CD4-positive, alpha-beta T cell treated with Interleukin-21 for 1 hour (primary cell): ENCODE results near the gene FHL1.
"Not testable (repeated sequence)": the region's sequence is repeated elsewhere in the genome, so short reads cannot be mapped to it uniquely, and the experiment has no call there.

ENCODE experiments used
- DNase-seq: peaks from one replicate; pipeline ENCODE4 v3.0.0-alpha.2; 2020

The FHL1 gene

GRCh38 chrX:136147315-136147901 lies at the start of gene FHL1:
FHL1 (plus strand) TSS chrX:136147533.
- DNase-seq, result peak; percentile 72

- DNase-seq, result no peak
These were observed 49.2 kb upstream of the FHL1 start for GRCh38 chrX:136097871-136098805.

- no peak for DNase-seq
These were observed 42.4 kb upstream of the FHL1 start for GRCh38 chrX:136104936-136105335.

GRCh38 chrX:136106920-136107528 lies 40.3 kb upstream of the FHL1 start:
- no peak for DNase-seq

GRCh38 chrX:136108905-136109304 lies 38.4 kb upstream of the FHL1 start:
- not testable (repeated sequence) for DNase-seq

GRCh38 chrX:136112286-136112685 lies 35.0 kb upstream of the FHL1 start:
- no peak for DNase-seq

- DNase-seq, result no peak
These were observed 34.6 kb upstream of the FHL1 start for GRCh38 chrX:136112778-136113177.

- DNase-seq, result no peak
These were observed 32.0 kb upstream of the FHL1 start for GRCh38 chrX:136115126-136115903.

GRCh38 chrX:136115904-136116297 lies 31.4 kb upstream of the FHL1 start:
- no peak for DNase-seq

DNA sequence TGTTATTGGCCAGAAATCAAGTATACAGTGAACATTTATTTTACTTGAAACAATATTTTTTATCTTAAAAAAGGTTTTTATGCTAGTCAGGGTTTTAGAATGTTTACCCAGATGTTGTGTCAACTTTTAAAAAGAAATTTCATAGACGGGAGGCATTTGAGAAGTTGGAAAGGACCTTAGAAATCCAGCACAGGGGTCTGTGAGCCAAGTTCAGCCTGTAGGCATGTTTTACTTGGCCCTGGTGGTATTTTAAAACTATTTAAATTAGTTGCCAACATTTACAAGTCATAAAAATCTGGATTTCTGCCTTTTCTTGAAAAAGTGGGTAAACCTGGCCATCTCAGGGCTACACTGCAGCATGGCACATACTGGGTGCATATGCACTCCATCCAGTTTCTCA lies 25.5 kb upstream of the FHL1 start:
- DNase-seq, result no peak

- no peak for DNase-seq
These were observed 25.1 kb upstream of the FHL1 start for GRCh38 chrX:136122207-136122606.

DNA sequence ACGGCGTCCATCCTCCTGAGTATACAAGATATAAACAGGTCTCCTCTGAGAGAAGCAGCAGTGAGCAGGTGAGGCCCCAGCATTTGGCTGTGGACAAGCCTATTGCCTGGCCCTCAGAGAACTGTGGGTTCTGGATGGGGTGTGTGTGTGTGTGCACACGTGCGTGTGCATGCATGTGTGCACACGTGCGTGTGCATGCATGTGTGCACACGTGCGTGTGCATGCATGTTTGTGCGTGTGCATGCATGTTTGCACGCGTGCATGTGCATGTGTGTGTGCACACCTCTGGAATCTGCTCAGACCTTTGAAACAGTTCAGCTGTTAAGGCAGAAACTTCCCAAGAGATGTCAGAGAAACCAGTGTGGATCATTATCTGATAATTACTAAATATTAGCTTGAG lies 22.2 kb upstream of the FHL1 start:
- DNase-seq, result no peak

GRCh38 chrX:136126371-136126770 lies 21.0 kb upstream of the FHL1 start:
- DNase-seq, result no peak

- DNase-seq, result no peak
These were observed 20.4 kb upstream of the FHL1 start for GRCh38 chrX:136126872-136127406.

- no peak for DNase-seq
These were observed 18.6 kb upstream of the FHL1 start for GRCh38 chrX:136128743-136129142.

GRCh38 chrX:136130931-136131833 lies 16.2 kb upstream of the FHL1 start:
- DNase-seq, result no peak

DNA sequence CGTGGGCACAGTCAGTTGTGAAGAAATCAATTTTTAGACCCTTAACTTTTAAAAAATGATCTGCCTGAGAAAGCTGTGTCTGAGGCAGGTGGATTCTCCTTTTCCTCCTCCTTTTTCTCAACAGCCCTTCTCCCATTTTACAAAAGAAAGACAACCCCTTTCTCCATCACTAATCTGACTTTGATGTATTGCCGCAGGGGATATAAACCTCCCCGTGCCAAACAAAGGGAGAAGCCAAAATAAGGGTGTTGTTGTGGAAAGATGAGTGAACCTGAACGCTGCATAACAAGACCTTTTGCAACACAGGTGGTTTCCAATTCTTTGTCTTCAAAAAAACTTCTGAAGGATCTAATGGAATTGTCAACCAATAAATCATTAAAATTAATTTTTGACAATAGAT lies 8.4 kb upstream of the FHL1 start:
- DNase-seq, result no peak

GRCh38 chrX:136141569-136141968 lies 5.8 kb upstream of the FHL1 start:
- DNase-seq, result no peak

GRCh38 chrX:136142592-136142991 lies 4.7 kb upstream of the FHL1 start:
- no peak for DNase-seq

DNA sequence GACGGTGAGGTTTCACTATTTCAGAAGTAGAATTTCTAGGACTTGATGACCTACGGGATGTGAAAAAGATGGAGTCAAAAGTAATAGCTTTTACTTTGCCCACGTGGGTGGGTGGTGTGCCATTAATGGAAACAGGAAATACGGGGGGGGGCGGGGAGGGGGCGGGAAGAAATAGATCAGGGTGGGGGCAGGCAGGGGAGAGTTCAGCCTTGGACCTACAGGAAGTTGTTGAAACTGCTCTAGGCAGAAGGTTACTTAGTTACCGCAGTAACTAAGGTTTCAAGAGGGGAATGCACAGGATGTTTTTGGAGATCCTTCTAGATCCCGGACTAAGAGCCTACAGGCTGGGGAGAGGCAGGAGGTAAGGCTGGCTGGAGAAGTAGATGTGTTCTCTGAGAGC lies 3.6 kb upstream of the FHL1 start:
- DNase-seq, result peak; percentile 52

DNA sequence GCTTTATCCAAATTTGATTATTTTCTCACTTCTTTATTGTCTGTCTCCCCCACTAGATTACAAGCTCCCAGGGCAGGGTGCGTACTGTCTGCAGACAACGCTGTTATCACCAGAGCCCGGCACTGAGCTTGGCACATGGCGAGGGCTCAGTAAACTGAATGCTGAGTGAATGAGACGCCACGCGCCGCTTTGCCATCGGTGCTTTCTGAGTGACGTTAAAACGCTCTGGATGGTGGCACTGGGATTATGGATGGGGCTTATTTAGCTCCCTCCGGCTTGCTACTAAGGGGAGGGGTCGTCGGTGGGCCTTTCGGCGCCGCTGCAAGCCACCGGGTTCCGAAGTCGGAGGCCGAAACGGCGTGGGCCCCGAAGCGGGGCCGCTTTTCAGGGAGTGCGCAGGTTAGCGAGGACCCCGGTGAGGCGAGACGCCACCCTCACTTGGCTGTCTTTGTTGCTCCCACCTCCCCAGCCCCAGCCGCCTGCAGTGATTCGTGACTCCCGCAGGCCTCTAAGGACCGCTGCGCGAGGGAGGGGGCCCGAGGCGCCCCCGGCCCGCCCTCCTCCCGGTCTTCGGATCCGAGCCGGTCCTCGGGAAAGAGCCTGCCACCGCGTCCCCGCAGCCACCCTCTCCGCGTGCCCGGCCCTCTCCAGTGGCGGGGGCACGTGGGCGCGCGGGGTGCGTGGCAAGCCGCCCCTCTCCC lies 569 bp upstream of the FHL1 start:
- no peak for DNase-seq
